Measurements from ENCODE around the gene ARSG. TPM values are rescaled to one million over a fixed set of nuclear protein-coding genes. Genes with fewer than 3 reads are reported as not detected.

ARSG gene
- total and polyA plus RNA-seq, 2 of the 13 experiments (the other 11 are each of a cell fraction or from before 2014, with no cell fraction given), result 3.7 to 15.2 TPM

DNA sequence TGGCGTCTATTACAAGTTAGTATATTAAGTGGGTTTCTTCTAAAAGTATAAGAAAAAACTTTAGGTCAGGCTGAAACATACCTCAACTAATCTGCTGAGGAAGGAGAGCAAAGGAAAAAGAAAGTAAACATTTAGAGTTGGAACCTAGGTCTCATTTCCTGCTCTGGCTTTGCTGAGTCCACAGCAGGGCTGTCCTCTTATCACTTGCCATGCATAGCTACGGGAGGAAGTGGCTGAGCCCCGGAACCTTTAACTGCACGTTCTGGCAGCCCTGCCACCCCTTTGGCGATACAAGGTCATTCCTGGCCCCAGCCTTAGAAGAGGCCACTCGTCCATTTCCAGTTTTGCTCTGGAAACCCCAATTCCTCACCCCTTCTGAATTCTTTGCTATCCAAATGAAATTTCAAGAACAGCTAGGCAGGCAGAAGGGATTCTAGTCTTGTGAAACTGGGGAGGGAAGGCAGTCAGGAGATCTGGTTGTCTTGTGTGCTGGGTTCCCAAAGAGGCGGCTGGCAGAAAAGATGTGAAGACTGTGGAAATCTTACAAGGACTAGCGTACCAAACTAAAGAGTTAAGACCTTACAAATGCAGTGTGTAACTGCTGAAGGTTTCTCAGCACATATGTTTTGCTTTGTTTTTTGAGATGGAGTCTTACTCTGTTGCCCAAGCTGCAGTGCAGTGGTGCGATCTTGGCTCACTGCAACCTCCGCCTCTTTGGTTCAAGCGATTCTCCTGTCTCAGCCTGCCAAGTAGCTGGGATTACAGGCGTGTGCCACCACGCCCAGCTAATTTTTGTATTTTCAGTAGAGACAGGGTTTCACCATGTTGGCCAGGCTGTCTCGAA, 146.9 kb downstream of the ARSG start (continued):
- TF ChIP-seq JUNB (CRISPR knock-in tag; IDR thresholded peaks at IDR 0.05; ENCODE audit: borderline replicate concordance) (no peak), SIX1 (CRISPR knock-in tag; IDR thresholded peaks at IDR 0.05; ENCODE audit: borderline replicate concordance) (no peak), ZNF101 (CRISPR knock-in tag; IDR thresholded peaks at IDR 0.05; ENCODE audit: borderline replicate concordance, low read depth) (no peak), PHF8 (CRISPR knock-in tag; IDR thresholded peaks at IDR 0.05) (no peak), GABPA (IDR thresholded peaks at IDR 0.05; ENCODE audit: low read depth, low read length) (peak; percentile 14; the same call in 1 of the 2 replicates), GABPA (CRISPR knock-in tag; IDR thresholded peaks at IDR 0.05; ENCODE audit: low read depth) (peak; percentile 83), RFX1 (IDR thresholded peaks at IDR 0.05) (no peak), AHR (CRISPR knock-in tag; IDR thresholded peaks at IDR 0.05) (no peak), ZNF232 (CRISPR knock-in tag; IDR thresholded peaks at IDR 0.05; ENCODE audit: borderline replicate concordance) (no peak; the same call in 1 of the 2 replicates), ZNF124 (CRISPR knock-in tag; IDR thresholded peaks at IDR 0.05) (peak; percentile 71; the same call in 1 of the 2 replicates), SRSF4 (IDR thresholded peaks at IDR 0.05; ENCODE audit: low read depth, low read length, poor library complexity, severe bottlenecking) (no peak), ZC3H13 (CRISPR knock-in tag; IDR thresholded peaks at IDR 0.05) (no peak), DR1 (CRISPR knock-in tag; IDR thresholded peaks at IDR 0.05) (no peak)
- TF ChIP-seq, protein P1, sequence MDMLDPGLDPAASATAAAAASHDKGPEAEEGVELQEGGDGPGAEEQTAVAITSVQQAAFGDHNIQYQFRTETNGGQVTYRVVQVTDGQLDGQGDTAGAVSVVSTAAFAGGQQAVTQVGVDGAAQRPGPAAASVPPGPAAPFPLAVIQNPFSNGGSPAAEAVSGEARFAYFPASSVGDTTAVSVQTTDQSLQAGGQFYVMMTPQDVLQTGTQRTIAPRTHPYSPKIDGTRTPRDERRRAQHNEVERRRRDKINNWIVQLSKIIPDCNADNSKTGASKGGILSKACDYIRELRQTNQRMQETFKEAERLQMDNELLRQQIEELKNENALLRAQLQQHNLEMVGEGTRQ (IDR thresholded peaks at IDR 0.05; ENCODE audit: low read depth, low read length), result no peak
- TF ChIP-seq, protein P1 (CRISPR knock-in tag; IDR thresholded peaks at IDR 0.05; ENCODE audit: borderline replicate concordance), result no peak
- TF ChIP-seq, protein P2, sequence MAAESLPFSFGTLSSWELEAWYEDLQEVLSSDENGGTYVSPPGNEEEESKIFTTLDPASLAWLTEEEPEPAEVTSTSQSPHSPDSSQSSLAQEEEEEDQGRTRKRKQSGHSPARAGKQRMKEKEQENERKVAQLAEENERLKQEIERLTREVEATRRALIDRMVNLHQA (CRISPR knock-in tag; IDR thresholded peaks at IDR 0.05), result no peak
- TF ChIP-seq, protein P3, sequence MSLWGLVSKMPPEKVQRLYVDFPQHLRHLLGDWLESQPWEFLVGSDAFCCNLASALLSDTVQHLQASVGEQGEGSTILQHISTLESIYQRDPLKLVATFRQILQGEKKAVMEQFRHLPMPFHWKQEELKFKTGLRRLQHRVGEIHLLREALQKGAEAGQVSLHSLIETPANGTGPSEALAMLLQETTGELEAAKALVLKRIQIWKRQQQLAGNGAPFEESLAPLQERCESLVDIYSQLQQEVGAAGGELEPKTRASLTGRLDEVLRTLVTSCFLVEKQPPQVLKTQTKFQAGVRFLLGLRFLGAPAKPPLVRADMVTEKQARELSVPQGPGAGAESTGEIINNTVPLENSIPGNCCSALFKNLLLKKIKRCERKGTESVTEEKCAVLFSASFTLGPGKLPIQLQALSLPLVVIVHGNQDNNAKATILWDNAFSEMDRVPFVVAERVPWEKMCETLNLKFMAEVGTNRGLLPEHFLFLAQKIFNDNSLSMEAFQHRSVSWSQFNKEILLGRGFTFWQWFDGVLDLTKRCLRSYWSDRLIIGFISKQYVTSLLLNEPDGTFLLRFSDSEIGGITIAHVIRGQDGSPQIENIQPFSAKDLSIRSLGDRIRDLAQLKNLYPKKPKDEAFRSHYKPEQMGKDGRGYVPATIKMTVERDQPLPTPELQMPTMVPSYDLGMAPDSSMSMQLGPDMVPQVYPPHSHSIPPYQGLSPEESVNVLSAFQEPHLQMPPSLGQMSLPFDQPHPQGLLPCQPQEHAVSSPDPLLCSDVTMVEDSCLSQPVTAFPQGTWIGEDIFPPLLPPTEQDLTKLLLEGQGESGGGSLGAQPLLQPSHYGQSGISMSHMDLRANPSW (CRISPR knock-in tag; IDR thresholded peaks at IDR 0.05; ENCODE audit: borderline replicate concordance), result no peak
- TF ChIP-seq, protein P4, sequence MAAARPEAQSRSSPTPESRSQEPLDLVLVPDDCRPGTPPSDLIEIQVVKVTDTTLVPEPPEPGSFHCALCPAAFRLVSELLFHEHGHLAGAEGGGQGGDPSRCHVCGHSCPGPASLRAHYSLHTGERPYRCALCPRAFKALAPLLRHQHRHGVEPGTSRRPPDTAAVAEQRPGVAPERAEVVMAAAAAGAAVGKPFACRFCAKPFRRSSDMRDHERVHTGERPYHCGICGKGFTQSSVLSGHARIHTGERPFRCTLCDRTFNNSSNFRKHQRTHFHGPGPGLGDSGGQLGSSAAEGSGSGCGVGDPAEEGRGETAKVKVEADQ (CRISPR knock-in tag; IDR thresholded peaks at IDR 0.05; ENCODE audit: borderline replicate concordance), result no peak; the same call in 1 of the 2 replicates
- TF ChIP-seq, protein P5, sequence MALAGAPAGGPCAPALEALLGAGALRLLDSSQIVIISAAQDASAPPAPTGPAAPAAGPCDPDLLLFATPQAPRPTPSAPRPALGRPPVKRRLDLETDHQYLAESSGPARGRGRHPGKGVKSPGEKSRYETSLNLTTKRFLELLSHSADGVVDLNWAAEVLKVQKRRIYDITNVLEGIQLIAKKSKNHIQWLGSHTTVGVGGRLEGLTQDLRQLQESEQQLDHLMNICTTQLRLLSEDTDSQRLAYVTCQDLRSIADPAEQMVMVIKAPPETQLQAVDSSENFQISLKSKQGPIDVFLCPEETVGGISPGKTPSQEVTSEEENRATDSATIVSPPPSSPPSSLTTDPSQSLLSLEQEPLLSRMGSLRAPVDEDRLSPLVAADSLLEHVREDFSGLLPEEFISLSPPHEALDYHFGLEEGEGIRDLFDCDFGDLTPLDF (CRISPR knock-in tag; IDR thresholded peaks at IDR 0.05), result no peak
- TF ChIP-seq, protein P6, sequence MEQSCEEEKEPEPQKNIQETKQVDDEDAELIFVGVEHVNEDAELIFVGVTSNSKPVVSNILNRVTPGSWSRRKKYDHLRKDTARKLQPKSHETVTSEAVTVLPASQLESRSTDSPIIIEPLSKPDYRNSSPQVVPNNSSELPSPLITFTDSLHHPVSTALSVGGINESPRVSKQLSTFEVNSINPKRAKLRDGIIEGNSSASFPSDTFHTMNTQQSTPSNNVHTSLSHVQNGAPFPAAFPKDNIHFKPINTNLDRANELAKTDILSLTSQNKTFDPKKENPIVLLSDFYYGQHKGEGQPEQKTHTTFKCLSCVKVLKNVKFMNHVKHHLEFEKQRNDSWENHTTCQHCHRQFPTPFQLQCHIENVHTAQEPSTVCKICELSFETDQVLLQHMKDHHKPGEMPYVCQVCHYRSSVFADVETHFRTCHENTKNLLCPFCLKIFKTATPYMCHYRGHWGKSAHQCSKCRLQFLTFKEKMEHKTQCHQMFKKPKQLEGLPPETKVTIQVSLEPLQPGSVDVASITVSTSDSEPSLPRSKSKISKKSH (CRISPR knock-in tag; IDR thresholded peaks at IDR 0.05; ENCODE audit: borderline replicate concordance), result no peak
